Vagina (tissue), 2 donors: ENCODE data around the gene AK1.

Experiments
- POLR2A ChIP-seq, 2 donors: fragments of 450-650 bp; IDR thresholded peaks; one replicate each; pipeline ENCODE4 v1.6.1; 2017; ENCODE audit warnings: antibody characterized with exemption in 2 of 2, mild to moderate bottlenecking in 2 of 2, moderate library complexity in 2 of 2
- TF ChIP-seq, protein P1 (sequence below), 3 experiments: fragments of 450-650 bp in 2 of 3; fragments of 200-600 bp in 1 of 3; sonication (generic) in 1 of 3; IDR thresholded peaks; one replicate each; pipeline ENCODE4 v1.5.1; 2017 to 2019; ENCODE audit warnings: antibody characterized with exemption in 3 of 3, mild to moderate bottlenecking in 2 of 3, moderate library complexity in 2 of 3

- TF ChIP-seq, protein P1, sequence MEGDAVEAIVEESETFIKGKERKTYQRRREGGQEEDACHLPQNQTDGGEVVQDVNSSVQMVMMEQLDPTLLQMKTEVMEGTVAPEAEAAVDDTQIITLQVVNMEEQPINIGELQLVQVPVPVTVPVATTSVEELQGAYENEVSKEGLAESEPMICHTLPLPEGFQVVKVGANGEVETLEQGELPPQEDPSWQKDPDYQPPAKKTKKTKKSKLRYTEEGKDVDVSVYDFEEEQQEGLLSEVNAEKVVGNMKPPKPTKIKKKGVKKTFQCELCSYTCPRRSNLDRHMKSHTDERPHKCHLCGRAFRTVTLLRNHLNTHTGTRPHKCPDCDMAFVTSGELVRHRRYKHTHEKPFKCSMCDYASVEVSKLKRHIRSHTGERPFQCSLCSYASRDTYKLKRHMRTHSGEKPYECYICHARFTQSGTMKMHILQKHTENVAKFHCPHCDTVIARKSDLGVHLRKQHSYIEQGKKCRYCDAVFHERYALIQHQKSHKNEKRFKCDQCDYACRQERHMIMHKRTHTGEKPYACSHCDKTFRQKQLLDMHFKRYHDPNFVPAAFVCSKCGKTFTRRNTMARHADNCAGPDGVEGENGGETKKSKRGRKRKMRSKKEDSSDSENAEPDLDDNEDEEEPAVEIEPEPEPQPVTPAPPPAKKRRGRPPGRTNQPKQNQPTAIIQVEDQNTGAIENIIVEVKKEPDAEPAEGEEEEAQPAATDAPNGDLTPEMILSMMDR (IDR thresholded peaks at IDR 0.05), result no peak
- no peak for TF ChIP-seq POLR2A (IDR thresholded peaks at IDR 0.05)
Observed at GRCh38 chr9:127818574-127818973, 58.9 kb downstream of the AK1 start.
